SKM-1 (cell line): ENCODE results near the gene JUN.
A peak's percentile ranks its signal among the peaks of the same experiment; 100 is the strongest.

Experiments used
- DNase-seq: peaks from one replicate; lab custom pipeline; 2025; ENCODE audit not compliant: unreplicated experiment; lab: John Stamatoyannopoulos, UW

JUN gene

GRCh38 chr1:58784758-58785441, 1.1 kb upstream of the JUN start:
- DNase-seq: peak; percentile 31

GRCh38 chr1:58783090-58783992, 506 bp downstream of the JUN start:
- DNase-seq: no peak

- DNase-seq: peak; percentile 46
Measured at GRCh38 chr1:58782178-58783089, 1.4 kb downstream of the JUN start.

- DNase-seq: peak; percentile 26
Measured at GRCh38 chr1:58781541-58782177, 2.2 kb downstream of the JUN start.

- no peak for DNase-seq
Measured at GRCh38 chr1:58780836-58781452, 2.9 kb downstream of the JUN start.

- no peak for DNase-seq
Measured at GRCh38 chr1:58780411-58780810, 3.4 kb downstream of the JUN start.

- DNase-seq: no peak
Measured at GRCh38 chr1:58779801-58780382, 4.0 kb downstream of the JUN start.

- DNase-seq: no peak
Measured at GRCh38 chr1:58779059-58779754, 4.6 kb downstream of the JUN start.

- no peak for DNase-seq
Measured at GRCh38 chr1:58778385-58779000, 5.4 kb downstream of the JUN start.

GRCh38 chr1:58774027-58774426, 9.8 kb downstream of the JUN start:
- no peak for DNase-seq

- DNase-seq: peak; percentile 16
Measured at GRCh38 chr1:58773406-58773840, 10.4 kb downstream of the JUN start.

- DNase-seq: no peak
Measured at GRCh38 chr1:58769809-58770320, 14.0 kb downstream of the JUN start.

- DNase-seq: no peak
Measured at GRCh38 chr1:58768971-58769808, 14.7 kb downstream of the JUN start.

GRCh38 chr1:58768191-58768731, 15.6 kb downstream of the JUN start:
- DNase-seq: no peak

GRCh38 chr1:58767143-58767542, 16.7 kb downstream of the JUN start:
- no peak for DNase-seq

- no peak for DNase-seq
Measured at GRCh38 chr1:58765441-58765840, 18.4 kb downstream of the JUN start.

GRCh38 chr1:58765006-58765405, 18.8 kb downstream of the JUN start:
- DNase-seq: no peak
